ENCODE data around the gene ERC1.

DNA sequence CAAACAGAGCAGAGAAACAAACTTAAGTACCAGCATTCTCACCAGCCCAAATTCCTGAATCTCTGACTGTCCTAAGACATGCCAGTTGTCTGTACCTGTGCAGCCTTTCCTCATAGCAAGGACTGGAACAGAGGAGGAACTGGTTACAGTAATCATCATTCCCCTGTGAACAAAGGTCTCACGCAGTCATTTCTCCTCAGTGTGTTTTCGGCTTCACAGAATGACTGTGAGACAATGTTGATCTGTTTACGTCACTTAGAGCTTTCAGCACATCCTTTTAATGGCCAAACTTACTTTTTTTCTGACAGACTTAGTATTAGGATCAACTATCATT lies 434.3 kb downstream of the ERC1 start:
- TF ChIP-seq, protein P1, sequence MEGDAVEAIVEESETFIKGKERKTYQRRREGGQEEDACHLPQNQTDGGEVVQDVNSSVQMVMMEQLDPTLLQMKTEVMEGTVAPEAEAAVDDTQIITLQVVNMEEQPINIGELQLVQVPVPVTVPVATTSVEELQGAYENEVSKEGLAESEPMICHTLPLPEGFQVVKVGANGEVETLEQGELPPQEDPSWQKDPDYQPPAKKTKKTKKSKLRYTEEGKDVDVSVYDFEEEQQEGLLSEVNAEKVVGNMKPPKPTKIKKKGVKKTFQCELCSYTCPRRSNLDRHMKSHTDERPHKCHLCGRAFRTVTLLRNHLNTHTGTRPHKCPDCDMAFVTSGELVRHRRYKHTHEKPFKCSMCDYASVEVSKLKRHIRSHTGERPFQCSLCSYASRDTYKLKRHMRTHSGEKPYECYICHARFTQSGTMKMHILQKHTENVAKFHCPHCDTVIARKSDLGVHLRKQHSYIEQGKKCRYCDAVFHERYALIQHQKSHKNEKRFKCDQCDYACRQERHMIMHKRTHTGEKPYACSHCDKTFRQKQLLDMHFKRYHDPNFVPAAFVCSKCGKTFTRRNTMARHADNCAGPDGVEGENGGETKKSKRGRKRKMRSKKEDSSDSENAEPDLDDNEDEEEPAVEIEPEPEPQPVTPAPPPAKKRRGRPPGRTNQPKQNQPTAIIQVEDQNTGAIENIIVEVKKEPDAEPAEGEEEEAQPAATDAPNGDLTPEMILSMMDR (conservative IDR thresholded peaks at IDR 0.05; ENCODE audit: low read depth, low read length) = no peak
- TF ChIP-seq EZH2phosphoT487 (IDR thresholded peaks at IDR 0.05; ENCODE audit: borderline replicate concordance, low read length) (no peak), EZH2 (IDR thresholded peaks at IDR 0.05; ENCODE audit: low read length, unreplicated experiment) (no peak)
